Activated naive CD8-positive, alpha-beta T cell treated with anti-CD3 and anti-CD28 coated beads, Interleukin-2, amount 50 U/mL, for 24 hours (primary cell): Measurements from ENCODE around the gene DNLZ.

Source experiments
- ATAC-seq: fragments of 150-1000 bp; cut with Tn5 transposase; one replicate; pipeline ENCODE4 v1.10.0; 2021
- DNase-seq: peaks from one replicate; pipeline ENCODE4 v3.0.0; 2021
- H3K27ac Mint-ChIP-seq: one replicate; pipeline ENCODE4 v1.8.0; 2021; ENCODE audit warnings: mild to moderate bottlenecking, mixed read lengths
- H3K27me3 Mint-ChIP-seq: one replicate; pipeline ENCODE4 v1.8.0; 2021; ENCODE audit warnings: mixed read lengths
- H3K36me3 Mint-ChIP-seq: one replicate; pipeline ENCODE4 v1.8.0; 2021; ENCODE audit warnings: low read depth, mixed read lengths
- H3K4me1 Mint-ChIP-seq: one replicate; pipeline ENCODE4 v1.8.0; 2021; ENCODE audit warnings: mixed read lengths
- H3K4me3 Mint-ChIP-seq: one replicate; pipeline ENCODE4 v1.8.0; 2021; ENCODE audit warnings: mild to moderate bottlenecking, moderate library complexity, mixed read lengths
- H3K9me3 Mint-ChIP-seq: one replicate; pipeline ENCODE4 v1.8.0; 2021; ENCODE audit warnings: mixed read lengths

DNLZ gene

DNA sequence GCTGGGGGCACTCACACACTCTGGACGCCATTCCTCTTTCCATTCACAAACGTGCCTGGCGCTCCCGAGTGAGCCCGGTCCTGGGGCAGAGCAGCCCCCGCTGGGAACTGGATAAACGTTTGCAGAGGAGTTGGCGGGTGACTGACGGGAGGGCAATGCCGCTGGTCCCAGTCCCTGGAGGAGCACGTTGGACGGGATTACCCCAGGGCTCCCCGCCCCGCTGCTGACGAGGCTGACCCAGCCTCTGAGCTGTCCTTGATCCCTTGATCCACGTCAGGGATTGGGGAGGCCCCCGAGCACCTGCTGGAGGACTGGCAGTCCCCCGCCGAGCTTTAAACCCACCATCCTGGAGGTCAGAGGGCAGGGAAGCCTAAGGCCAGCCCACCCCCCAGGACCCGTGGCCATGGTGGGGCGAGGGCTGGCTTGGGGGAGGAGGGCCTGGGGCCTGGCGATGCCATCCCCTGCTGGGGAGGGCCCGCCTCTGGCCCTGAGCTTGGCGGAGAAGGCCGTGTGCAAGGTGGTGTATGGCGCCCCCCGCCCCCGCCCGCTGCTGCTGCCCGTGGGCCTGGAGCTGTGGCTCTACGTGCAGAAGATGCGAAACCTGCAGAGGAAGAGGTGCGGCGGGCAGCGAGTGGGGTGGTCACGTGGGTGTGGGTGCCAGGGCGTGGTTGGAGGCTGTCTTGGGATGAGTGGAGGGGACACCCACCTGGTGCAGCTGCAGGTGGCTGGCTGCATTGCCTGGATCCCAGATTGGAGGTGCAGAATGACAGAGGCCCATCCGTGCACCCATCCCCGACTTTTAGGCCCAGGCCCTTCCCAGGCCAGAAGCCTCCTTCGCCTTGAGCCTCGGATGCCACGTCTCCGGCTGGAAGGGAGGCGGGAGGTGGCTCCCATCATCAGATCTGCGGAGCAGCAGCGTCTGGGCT is 31.7 kb downstream of the DNLZ start:
- H3K36me3 Mint-ChIP-seq: no peaks in the 10 kb centered on the region
- H3K27ac Mint-ChIP-seq: no peak overlapping the region
- H3K9me3 Mint-ChIP-seq: no peaks in the 10 kb centered on the region
- no peak for ATAC-seq
- no peak for DNase-seq
- peaks cover 3% of the 10 kb centered on the region for H3K4me1 Mint-ChIP-seq
- H3K27me3 Mint-ChIP-seq: no peaks in the 10 kb centered on the region
- H3K4me3 Mint-ChIP-seq: no peak overlapping the region

DNA sequence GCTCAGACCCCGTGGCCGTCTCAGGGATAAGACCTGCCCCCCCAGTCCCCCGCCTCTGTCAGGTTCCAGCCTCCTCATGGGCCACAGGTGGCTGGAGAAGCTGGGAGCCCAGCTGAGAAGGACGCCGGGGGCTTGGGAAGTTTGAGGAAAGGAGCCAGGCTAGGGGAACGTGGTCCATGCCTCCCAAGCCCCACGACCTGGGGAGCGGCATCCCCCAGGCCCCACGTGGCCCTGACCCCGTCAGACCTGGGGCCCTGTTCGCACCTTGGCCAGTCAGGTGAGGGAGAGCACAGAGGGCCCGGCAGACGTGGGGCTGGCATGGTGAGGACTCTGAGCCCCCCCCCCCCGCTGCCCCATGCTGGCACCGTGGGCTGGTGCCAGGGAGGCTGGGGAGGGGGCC is 32.5 kb downstream of the DNLZ start:
- no peaks in the 10 kb centered on the region for H3K36me3 Mint-ChIP-seq
- no peak overlapping the region for H3K27ac Mint-ChIP-seq
- peaks cover 3% of the 10 kb centered on the region for H3K4me1 Mint-ChIP-seq
- no peaks in the 10 kb centered on the region for H3K27me3 Mint-ChIP-seq
- H3K4me3 Mint-ChIP-seq: no peak overlapping the region
- no peaks in the 10 kb centered on the region for H3K9me3 Mint-ChIP-seq
- ATAC-seq (no peak), DNase-seq (no peak)

DNA sequence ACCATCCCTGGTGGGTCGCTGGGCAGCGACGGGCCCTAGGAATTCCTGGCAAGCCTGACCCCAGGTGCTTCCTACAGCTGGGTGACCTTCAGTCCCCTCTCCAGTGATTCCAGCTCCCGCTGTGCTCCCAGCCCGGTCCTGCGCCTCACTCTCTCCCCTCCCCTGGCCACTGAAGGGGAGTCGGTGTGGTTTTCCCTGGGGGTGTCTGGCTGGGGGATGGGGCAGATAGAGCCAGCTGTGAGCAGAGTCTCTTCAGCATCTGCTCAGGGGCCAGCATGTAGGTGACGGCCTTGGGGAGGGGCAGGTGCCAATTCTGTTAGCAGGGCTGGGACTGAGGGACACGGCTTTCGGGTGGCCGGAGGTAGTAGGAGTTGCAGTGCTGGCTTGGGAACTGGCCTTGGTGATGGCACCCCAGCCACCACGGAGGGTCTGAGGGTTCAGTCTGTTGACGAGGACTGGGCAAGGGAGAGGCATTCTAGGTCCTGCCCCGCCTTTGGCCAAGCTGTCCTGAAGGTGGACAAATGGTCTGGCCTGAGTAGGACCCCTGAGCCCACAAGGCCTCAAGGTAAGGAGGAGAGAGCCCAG is 33.0 kb downstream of the DNLZ start:
- Mint-ChIP-seq H3K9me3 (no peaks in the 10 kb centered on the region), H3K27me3 (no peaks in the 10 kb centered on the region), H3K36me3 (no peaks in the 10 kb centered on the region), H3K4me3 (no peak overlapping the region), H3K4me1 (peaks cover 3% of the 10 kb centered on the region), H3K27ac (no peak overlapping the region)
- ATAC-seq (no peak), DNase-seq (no peak)

DNA sequence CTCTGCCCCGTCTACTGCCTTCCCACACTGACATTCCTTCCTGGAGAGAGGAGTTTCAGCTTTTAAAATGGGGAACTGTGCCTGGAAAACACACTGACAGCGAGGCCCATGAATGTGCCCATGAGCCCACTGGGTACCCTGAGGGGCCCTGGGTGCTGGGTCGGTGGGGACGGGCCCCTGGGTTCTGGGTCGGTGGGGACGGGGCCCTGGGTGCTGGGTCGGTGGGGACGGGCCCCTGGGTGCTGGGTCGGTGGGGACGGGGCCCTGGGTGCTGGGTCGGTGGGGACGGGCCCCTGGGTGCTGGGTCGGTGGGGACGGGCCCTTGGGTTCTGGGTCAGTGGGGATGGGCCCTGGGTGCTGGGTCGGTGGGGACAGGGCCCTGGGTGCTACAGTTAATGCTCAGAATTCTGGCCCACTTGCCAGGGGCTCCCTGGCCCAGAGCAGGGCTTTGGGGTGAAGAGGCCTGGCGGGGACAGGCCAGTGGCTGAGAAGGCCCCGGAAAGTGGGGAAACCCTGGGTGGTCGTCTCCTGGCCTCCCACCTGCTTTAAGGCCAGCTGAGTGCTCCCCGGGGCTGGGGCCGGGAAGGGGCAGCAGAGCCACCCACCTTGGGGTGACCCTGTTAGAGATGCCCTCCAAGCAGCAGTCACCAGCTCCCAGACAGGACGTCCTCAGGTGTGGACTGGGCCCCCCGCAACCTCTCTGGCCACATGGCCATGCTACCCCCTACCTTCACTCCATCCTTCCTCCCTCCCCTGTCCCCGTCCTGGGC is 33.7 kb downstream of the DNLZ start:
- DNase-seq (no peak), ATAC-seq (no peak)
- Mint-ChIP-seq H3K27ac (no peak overlapping the region), H3K4me1 (peaks cover 3% of the 10 kb centered on the region), H3K9me3 (no peaks in the 10 kb centered on the region), H3K36me3 (no peaks in the 10 kb centered on the region), H3K4me3 (no peak overlapping the region), H3K27me3 (no peaks in the 10 kb centered on the region)

DNA sequence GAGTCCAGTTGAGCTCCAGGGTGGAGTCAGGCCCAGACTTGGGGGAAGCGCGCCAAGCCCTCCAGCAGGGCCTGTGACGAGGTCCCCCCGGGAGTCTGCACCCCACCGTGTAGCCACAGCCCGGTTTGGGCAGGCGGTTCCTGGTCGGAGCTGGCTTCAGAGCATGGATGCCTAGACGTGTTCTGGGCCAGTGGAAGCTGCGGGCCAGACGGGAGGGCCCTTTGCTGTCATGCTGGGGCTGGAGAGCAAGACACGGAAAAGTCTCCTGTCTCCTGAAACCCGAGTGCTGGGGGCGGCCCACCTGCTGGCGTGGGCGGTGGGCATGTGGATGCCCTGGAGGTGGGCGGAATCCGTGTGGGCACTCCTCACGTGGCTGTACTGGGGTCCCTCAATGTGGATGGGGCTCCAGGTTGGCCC is 34.3 kb downstream of the DNLZ start:
- H3K4me3 Mint-ChIP-seq: no peak overlapping the region
- H3K9me3 Mint-ChIP-seq: no peaks in the 10 kb centered on the region
- H3K4me1 Mint-ChIP-seq: peaks cover 3% of the 10 kb centered on the region
- H3K27me3 Mint-ChIP-seq: no peaks in the 10 kb centered on the region
- H3K27ac Mint-ChIP-seq: no peak overlapping the region
- ATAC-seq: no peak
- no peak for DNase-seq
- no peaks in the 10 kb centered on the region for H3K36me3 Mint-ChIP-seq

DNA sequence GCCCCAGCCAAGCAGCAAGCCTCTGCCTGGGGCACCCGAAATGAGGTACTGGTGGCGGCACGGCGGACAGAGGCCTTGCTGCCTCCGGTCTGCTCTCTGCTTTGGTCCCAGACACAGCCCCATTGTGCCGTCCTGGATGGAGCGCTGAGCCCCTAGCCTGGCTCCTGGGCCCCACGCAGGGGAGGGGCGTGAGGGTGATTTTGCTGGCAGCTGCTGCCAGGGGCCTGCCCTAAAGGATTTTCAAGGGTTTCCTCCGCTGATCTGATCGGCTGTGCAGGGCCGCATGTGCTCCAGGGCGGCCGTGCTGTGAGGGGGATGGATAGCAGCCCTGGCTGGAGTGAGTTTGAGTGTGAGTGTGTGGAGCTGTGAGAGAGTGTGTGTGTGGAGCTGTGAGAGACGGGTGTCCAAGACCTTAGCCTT is 34.9 kb downstream of the DNLZ start:
- H3K36me3 Mint-ChIP-seq: no peaks in the 10 kb centered on the region
- H3K4me1 Mint-ChIP-seq: peaks cover 3% of the 10 kb centered on the region
- peak overlapping the region; percentile 57 for H3K4me3 Mint-ChIP-seq
- H3K27me3 Mint-ChIP-seq: no peaks in the 10 kb centered on the region
- DNase-seq (no peak), ATAC-seq (no peak)
- no peaks in the 10 kb centered on the region for H3K9me3 Mint-ChIP-seq
- H3K27ac Mint-ChIP-seq: no peak overlapping the region

DNA sequence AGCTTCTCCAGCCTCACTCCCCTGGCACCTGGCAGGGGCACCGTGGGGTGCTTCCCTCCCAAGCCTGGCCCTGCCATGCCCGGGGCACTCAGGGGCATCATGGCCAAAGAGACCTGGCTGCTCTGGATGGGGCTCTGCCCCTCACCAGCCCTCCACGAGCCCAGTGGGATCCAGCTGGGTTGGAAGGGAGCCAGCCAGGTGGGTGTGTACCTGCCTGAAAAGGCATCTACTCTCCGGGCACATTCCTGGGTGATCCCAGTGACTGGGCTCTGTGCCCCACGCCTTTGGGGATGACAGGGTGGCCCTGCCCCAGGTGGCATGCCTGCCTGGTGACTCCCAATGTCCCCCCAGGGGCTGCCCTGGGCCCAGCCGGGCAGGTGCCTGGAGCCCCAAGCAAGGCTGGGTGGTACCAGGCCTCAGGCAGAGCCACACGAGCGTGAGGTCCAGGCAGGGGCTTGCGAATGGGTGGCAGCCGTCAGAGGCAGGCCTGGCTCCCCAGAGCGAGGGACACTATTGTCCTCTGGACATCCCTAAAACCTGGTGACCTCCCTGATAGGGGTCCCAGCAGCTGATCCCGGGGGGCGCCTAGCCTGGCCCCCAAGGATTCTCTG is 35.4 kb downstream of the DNLZ start:
- H3K27ac Mint-ChIP-seq: no peak overlapping the region
- H3K36me3 Mint-ChIP-seq: no peaks in the 10 kb centered on the region

DNA sequence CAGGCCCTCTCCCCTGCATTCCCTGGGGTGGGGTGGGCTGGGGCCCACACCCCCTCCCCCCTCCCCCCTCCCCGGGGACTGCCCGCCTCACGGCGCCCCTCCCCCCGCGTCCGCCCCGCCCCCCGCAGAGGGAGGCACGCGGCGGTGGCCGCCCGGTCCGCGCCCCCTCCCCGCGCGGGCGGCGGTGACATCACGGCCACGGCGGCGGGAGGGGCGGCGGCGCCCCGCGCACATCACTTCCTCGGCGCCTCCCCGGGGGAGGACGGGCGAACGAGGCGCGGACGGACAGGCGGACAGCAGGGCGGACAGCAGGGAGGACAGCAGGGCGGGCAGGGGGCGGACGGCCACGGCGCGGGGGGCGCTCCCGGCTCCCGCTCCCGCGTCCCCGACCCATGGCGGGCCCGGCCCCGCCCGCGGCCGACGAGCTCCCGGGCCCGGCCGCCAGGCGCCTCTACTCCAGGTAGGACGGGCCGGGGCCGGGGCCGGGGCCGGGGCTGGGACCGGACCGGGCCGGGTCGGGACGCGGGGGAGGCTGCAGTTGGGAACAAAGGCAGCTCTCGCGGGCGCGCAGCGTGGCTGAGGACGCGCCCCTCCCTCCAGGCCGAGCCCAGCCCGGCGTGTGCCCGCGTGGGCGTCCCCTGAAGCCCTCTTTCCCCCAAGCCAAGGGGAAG is 36.1 kb downstream of the DNLZ start, which contains the start of gene GPSM1:
GPSM1 (plus strand) TSS at position 236 of the 671 bp plus-strand sequence; CDS start at position 393, 157 bp downstream.
- H3K4me3 Mint-ChIP-seq: peak within 1 kb of the TSS; percentile 53
- no peak within 1 kb of the TSS for H3K27ac Mint-ChIP-seq
- H3K36me3 Mint-ChIP-seq: no peaks in the 10 kb centered on the region
- peaks cover 3% of the 10 kb centered on the region for H3K4me1 Mint-ChIP-seq
- H3K9me3 Mint-ChIP-seq: no peaks in the 10 kb centered on the region
- H3K27me3 Mint-ChIP-seq: no peaks in the 10 kb centered on the region
- ATAC-seq (peak; percentile 14), DNase-seq (peak; percentile 40)

More for the DNA sequence above, 35.4 kb downstream of the DNLZ start:
- Mint-ChIP-seq H3K27me3 (no peaks in the 10 kb centered on the region), H3K9me3 (no peaks in the 10 kb centered on the region), H3K4me1 (peaks cover 3% of the 10 kb centered on the region), H3K4me3 (peak overlapping the region; percentile 45)
- ATAC-seq (no peak), DNase-seq (no peak)

DNA sequence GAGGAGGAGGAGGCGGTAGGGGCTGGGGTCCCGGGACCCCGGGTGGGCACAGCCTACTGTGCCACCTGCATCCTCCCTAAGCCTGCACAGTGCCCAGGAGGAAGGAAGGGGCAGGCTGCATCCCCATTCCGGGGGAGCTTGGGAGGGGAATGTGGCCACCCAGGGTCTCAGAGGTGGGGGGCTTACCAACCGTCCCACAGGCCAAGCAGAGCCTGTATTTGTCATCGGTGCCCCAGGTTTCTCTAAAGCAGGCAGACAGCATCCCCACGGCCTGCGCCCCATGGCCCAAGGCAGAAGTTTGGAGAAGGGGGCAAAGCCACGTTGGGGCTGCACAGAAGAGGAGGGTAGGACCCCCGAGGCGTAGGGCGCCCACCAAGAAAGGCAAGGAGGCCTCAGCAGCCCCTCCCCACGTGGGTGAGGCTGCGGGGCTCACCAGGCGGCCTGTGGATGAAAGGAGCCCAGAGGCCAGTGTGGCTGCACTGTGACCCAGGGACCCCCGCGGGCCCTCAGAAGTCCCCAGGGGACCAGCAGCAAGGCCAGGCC is 36.7 kb downstream of the DNLZ start:
- Mint-ChIP-seq H3K9me3 (no peaks in the 10 kb centered on the region), H3K27me3 (no peaks in the 10 kb centered on the region), H3K4me3 (peak overlapping the region; percentile 53), H3K4me1 (peaks cover 3% of the 10 kb centered on the region), H3K36me3 (no peaks in the 10 kb centered on the region), H3K27ac (no peak overlapping the region)
- ATAC-seq: no peak
- DNase-seq: no peak

DNA sequence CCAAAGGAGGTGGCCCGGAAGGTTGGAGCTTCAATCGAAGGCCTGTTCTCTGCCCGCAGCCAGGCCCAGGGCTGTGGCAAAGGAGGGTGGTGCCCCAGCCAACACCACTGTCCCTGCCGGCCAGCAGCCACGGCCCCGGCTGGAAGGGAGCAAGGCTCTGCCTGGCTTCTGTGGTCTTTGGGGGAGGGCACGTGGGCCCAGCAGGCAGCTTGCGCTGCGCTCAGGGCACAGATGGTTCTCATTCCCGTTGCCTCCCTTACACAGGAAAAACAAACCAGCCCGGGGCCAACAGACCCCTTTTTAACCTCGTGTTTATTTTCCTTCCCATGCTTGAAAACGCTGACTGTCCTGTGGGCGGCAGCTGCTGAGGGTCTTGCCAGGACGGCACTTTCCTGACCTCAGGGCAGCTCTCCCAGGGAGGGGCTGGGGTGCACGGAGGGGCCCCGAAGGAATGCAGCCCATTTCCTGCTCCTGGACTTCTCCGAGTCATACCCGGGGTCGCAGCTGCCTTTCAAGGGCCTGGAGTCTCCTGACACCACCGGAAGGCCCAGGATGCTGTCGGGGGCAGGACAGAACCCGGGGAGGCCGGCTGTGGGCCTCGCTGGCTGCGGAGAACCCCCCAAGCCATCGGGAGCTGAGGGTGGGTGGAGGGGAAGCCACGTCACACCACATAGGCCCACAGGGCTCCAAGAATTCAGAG is 37.3 kb downstream of the DNLZ start:
- Mint-ChIP-seq H3K4me1 (peaks cover 3% of the 10 kb centered on the region), H3K4me3 (no peak overlapping the region), H3K27me3 (no peaks in the 10 kb centered on the region), H3K27ac (no peak overlapping the region), H3K36me3 (no peaks in the 10 kb centered on the region), H3K9me3 (no peaks in the 10 kb centered on the region)
- no peak for DNase-seq
- ATAC-seq: no peak

DNA sequence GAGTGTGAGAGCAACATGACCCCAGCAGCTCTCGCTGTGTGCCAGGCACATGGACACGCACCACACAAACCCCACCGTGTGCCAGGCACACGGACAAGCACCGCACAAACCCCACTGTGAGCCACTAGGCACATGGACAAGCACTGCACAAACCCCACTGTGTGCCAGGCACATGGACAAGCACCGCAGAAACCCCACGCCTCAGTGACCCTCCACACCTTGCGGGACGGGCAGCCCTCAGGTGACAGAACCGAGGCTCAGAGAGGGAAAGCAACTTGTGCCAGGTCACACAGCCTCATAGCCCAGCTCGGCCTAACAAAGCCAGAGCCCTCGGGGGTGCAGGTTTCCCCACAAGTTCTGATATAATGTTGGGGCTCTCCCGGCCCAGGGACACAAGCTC is 38.2 kb downstream of the DNLZ start:
- DNase-seq: no peak
- H3K4me1 Mint-ChIP-seq: peaks cover 3% of the 10 kb centered on the region
- ATAC-seq: no peak
- H3K27me3 Mint-ChIP-seq: no peaks in the 10 kb centered on the region
- no peak overlapping the region for H3K4me3 Mint-ChIP-seq
- no peaks in the 10 kb centered on the region for H3K36me3 Mint-ChIP-seq
- no peaks in the 10 kb centered on the region for H3K9me3 Mint-ChIP-seq
- no peak overlapping the region for H3K27ac Mint-ChIP-seq

DNA sequence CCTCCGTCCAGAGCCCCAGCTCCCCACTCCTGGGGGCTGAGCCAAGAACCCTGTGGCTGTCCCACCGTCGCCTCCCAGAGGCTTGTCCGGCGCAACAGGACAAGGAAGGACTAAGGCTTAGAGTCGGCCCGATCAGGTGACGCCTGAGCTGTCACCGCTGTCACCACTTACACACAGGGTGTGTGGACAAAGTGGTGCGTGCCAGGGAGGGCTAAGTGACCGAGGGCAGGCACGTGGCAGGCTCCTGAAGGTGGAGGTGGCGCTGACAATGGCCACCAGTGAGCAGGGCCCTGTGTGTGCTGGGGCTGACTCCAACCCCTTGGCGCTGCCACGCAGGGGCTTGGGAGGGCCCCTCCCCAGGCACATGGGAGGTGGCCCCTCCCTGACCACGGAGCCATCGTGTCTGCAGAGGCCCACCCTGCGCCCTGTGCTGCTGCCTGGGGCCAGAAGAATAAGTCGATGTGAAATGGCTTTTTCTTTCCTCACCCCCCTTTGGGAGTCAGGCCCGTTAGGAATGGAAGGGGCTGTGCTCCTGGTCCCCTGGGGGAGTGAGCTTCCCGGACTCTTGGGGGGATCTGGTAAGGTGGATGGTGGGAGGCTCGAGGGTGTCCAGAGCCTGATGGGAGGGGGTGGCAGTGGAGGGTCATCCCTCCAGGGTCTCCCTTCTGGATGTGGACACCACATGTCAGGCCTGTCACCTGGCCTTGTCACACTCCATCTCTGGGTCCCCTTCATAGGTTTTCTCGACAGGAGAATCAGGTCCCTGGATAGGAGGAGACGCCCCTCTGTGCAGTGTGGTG is 38.8 kb downstream of the DNLZ start:
- Mint-ChIP-seq H3K27me3 (no peaks in the 10 kb centered on the region), H3K27ac (no peak overlapping the region), H3K36me3 (no peaks in the 10 kb centered on the region), H3K9me3 (no peaks in the 10 kb centered on the region), H3K4me3 (no peak overlapping the region), H3K4me1 (peaks cover 3% of the 10 kb centered on the region)
- DNase-seq (no peak), ATAC-seq (no peak)

DNA sequence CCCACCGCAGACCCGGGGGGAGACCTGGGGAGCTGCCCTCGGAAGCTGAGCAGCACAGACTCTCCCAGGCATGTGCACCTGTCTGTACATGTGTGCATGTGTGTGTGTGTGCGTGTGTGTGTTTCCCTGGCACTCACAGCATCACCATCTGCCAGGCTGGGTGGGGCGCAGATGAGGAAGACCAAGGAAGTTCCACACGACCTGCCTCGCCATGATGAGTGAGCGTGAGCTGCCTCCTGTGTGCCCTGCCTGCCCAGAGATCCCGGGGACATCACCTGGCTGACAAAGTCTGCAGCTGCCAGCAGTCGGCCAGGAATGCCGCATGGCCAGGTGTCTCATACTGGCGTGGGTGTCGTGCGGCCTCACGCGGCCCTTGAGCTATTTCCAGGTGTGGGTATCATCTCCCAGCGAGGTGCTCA is 40.2 kb downstream of the DNLZ start:
- H3K27me3 Mint-ChIP-seq: no peaks in the 10 kb centered on the region
- H3K4me1 Mint-ChIP-seq: no peaks in the 10 kb centered on the region
- H3K27ac Mint-ChIP-seq: no peak overlapping the region
- H3K36me3 Mint-ChIP-seq: no peaks in the 10 kb centered on the region
- H3K9me3 Mint-ChIP-seq: no peaks in the 10 kb centered on the region
- ATAC-seq (no peak), DNase-seq (no peak)
- H3K4me3 Mint-ChIP-seq: no peak overlapping the region
